NB4 (cell line): ENCODE results near the gene WDFY4.

Source experiments
- DNase-seq: peaks from one replicate; pipeline ENCODE4 v3.0.0; 2010; ENCODE audit warnings: low read depth
- H3K4me3 ChIP-seq: one replicate; pipeline ENCODE4 v1.5.1; 2011; ENCODE audit warnings: mild to moderate bottlenecking, low read depth, low read length, moderate library complexity
- CTCF ChIP-seq: IDR thresholded peaks from one replicate; pipeline ENCODE4 v1.5.1; 2012; ENCODE audit warnings: low read depth, low read length
- MAX ChIP-seq: IDR thresholded peaks from 2 replicates; pipeline ENCODE4 v1.6.1; 2011; ENCODE audit warnings: low read depth, low read length
- MYC ChIP-seq: IDR thresholded peaks from 2 replicates; pipeline ENCODE4 v1.6.1; 2011; ENCODE audit warnings: low read depth, low read length
- POLR2A ChIP-seq: IDR thresholded peaks from 2 replicates; pipeline ENCODE4 v1.6.1; 2011; ENCODE audit warnings: mild to moderate bottlenecking; ENCODE audit not compliant: insufficient read length; ENCODE audit errors: extremely low read depth

Gene WDFY4

GRCh38 chr10:48794074-48794473 is 109.4 kb downstream of the WDFY4 start:
- no peak for DNase-seq

GRCh38 chr10:48796713-48797245 is 112.1 kb downstream of the WDFY4 start:
- TF ChIP-seq POLR2A (no peak), MYC (no peak), MAX (no peak), CTCF (no peak)
- H3K4me3 ChIP-seq, result no peak overlapping the region
- no peak for DNase-seq

More at GRCh38 chr10:48794074-48794473, 109.4 kb downstream of the WDFY4 start:
- TF ChIP-seq MYC, result no peak
- no peak for TF ChIP-seq MAX
- TF ChIP-seq POLR2A, result no peak
- no peak for TF ChIP-seq CTCF
- no peak overlapping the region for H3K4me3 ChIP-seq

GRCh38 chr10:48797830-48798229 is 113.2 kb downstream of the WDFY4 start:
- no peak for DNase-seq
- no peak overlapping the region for H3K4me3 ChIP-seq
- TF ChIP-seq MYC (no peak), MAX (no peak), CTCF (no peak), POLR2A (no peak)

GRCh38 chr10:48798481-48799254 is 114.0 kb downstream of the WDFY4 start:
- no peak overlapping the region for H3K4me3 ChIP-seq
- DNase-seq, result no peak
- no peak for TF ChIP-seq POLR2A
- no peak for TF ChIP-seq MYC
- TF ChIP-seq CTCF, result no peak
- TF ChIP-seq MAX, result no peak

- DNase-seq, result no peak
- H3K4me3 ChIP-seq, result no peak overlapping the region
- TF ChIP-seq MYC, result no peak
- TF ChIP-seq MAX, result no peak
- TF ChIP-seq POLR2A, result no peak
- TF ChIP-seq CTCF, result no peak
These were observed 114.8 kb downstream of the WDFY4 start for GRCh38 chr10:48799341-48800006.
